Spleen (tissue), 11 donors: ENCODE measurements around the gene TMEM128. TPM values are rescaled to one million over a fixed set of nuclear protein-coding genes. Genes with fewer than 3 reads are reported as not detected.
A peak's percentile ranks its signal among the peaks of the same experiment; 100 is the strongest.
"Not testable (repeated sequence)": the region's sequence is repeated elsewhere in the genome, so short reads cannot be mapped to it uniquely, and the experiment has no call there.

Experiments used
- DNase-seq: peaks from one replicate; pipeline ENCODE4 v3.0.0-alpha.2; 2020
- H3K27ac ChIP-seq, 8 donors: fragments of 200-600 bp; sonication (generic) in 7 of 8; 1 replicate in 4 of 8; 2 replicates in 4 of 8; pipeline versions ENCODE4 v1.5.0 to v1.8.0; 2016 to 2021; ENCODE audit warnings: inconsistent platforms in 4 of 8, mild to moderate bottlenecking in 4 of 8, moderate library complexity in 1 of 8
- H3K27me3 ChIP-seq, 7 donors: fragments of 200-600 bp; sonication (generic) in 6 of 7; replicated peaks in 1 of 7; 1 replicate in 4 of 7; 2 replicates in 3 of 7; pipeline versions ENCODE4 v1.5.0 to v1.8.0; 2016 to 2021; ENCODE audit warnings: inconsistent platforms in 3 of 7, mild to moderate bottlenecking in 1 of 7
- H3K36me3 ChIP-seq, 6 donors: fragments of 200-600 bp; sonication (generic) in 5 of 6; 1 replicate in 4 of 6; 2 replicates in 2 of 6; pipeline versions ENCODE4 v1.5.0 to v1.8.0; 2016 to 2021; ENCODE audit warnings: inconsistent platforms in 2 of 6
- H3K4me1 ChIP-seq, 6 donors: fragments of 200-600 bp; sonication (generic) in 5 of 6; 1 replicate in 3 of 6; 2 replicates in 3 of 6; pipeline versions ENCODE4 v1.5.0 to v1.8.0; 2016 to 2021; ENCODE audit warnings: inconsistent platforms in 3 of 6
- H3K4me3 ChIP-seq, 8 donors: fragments of 200-600 bp; sonication (generic) in 7 of 8; 1 replicate in 4 of 8; 2 replicates in 4 of 8; pipeline versions ENCODE4 v1.5.0 to v1.8.0; 2016 to 2021; ENCODE audit warnings: inconsistent platforms in 4 of 8, mild to moderate bottlenecking in 4 of 8, moderate library complexity in 2 of 8
- H3K9me3 ChIP-seq, 8 donors: fragments of 200-600 bp; sonication (generic) in 7 of 8; 1 replicate in 4 of 8; 2 replicates in 4 of 8; pipeline versions ENCODE4 v1.5.0 to v1.8.0; 2016 to 2021; ENCODE audit warnings: inconsistent platforms in 4 of 8
- CTCF ChIP-seq, 11 experiments: fragments of 200-600 bp in 7 of 11; fragments of 450-650 bp in 4 of 11; sonication (generic) in 4 of 11; IDR thresholded peaks in 8 of 11; conservative IDR thresholded peaks in 3 of 11; 1 replicate in 7 of 11; 2 replicates in 4 of 11; pipeline versions ENCODE4 v1.4.0 to v1.8.0; 2016 to 2021; ENCODE audit warnings: antibody characterized with exemption in 11 of 11, inconsistent platforms in 4 of 11, mild to moderate bottlenecking in 1 of 11
- POLR2A ChIP-seq, 3 donors: fragments of 450-650 bp; IDR thresholded peaks; one replicate each; pipeline ENCODE4 v1.5.1; 2017; ENCODE audit warnings: antibody characterized with exemption in 3 of 3, mild to moderate bottlenecking in 1 of 3
- POLR2AphosphoS5 ChIP-seq, 3 donors: sonication (generic); formaldehyde crosslinking; IDR thresholded peaks; one replicate each; pipeline ENCODE4 v1.5.1; 2017; ENCODE audit warnings: antibody characterized with exemption in 3 of 3
- WGBS, 5 donors: extraction: QIAGEN DNeasy Blood & Tissue Kit in 3 of 5; methylation state at CpG; one replicate each; pipeline versions ENCODE4 v1.1.5 to v1.1.7; 2013 to 2018; 5-methylcytosine and 5-hydroxymethylcytosine counted together
- intact Hi-C: fragments of 100-400 bp; cut with DNase I; formaldehyde crosslinking; loops from one replicate; pipeline ENCODE4 v1.15.0; 2023; ENCODE audit warnings: low total_unique reads
- polyA plus RNA-seq, 3 donors: library from polyadenylated mRNA; stranded (reverse); fragments of 200-250 nt; gene quantifications; one replicate each; pipeline ENCODE4 v1.2.1, GENCODE V29; 2013
- total RNA-seq, 7 donors: library from RNA; depleted of rRNA in 3 of 7; stranded (reverse); fragments of >200 nt in 3 of 7; fragmentation: NEBNext Ultra II Directional in 4 of 7; extraction: Animal tissue kit (Norgen Biotek cat#: 25700) in 4 of 7; gene quantifications; one replicate each; pipeline versions ENCODE4 v1.1.0 to v1.2.1, GENCODE V29; 2016 to 2021
- donor health status: healthy with polysubstance abuse.
- donor health status: DM: no; HTN: no; CAD: no; lungs with moderate emphysema.
- donor health status: DM: no; HTN: no; CAD: no.
- donor health status: Bipolar disorder and iron deficiency.
- donor health status: healthy.
- donor health status: DM: no; HTN: no; CAD: no.
- donor health status: DM: yes; HTN: yes; CAD: no.

Gene TMEM128
- total and polyA plus RNA-seq, 10 donors: 16.3 to 25.6 (median 21.6) TPM

GRCh38 chr4:4256799-4257198 lies 8.8 kb upstream of the TMEM128 start:
- H3K4me1 ChIP-seq: peaks cover 0 to 5% (median 1%) of the 10 kb centered on the region in 6 donors
- WGBS, 5 donors: 69 to 75% (median 72%) methylated on average over 9 to 10 of the region's 10 CpGs
- no peak overlapping the region for H3K4me3 ChIP-seq
- intact Hi-C loops: loop anchor here (5.0 kb wide), 1 partner anchor 81 kb away; no protein-coding TSS in a partner anchor
- H3K27me3 ChIP-seq: peaks cover 0 to 13% (median 0%) of the 10 kb centered on the region in 7 donors
- no peak for DNase-seq
- no peaks in the 10 kb centered on the region for H3K9me3 ChIP-seq
- no peak overlapping the region for H3K27ac ChIP-seq
- H3K36me3 ChIP-seq: no peaks in the 10 kb centered on the region
- TF ChIP-seq POLR2A (IDR thresholded peaks at IDR 0.05): no peak
- TF ChIP-seq POLR2AphosphoS5 (IDR thresholded peaks at IDR 0.05): no peak
- TF ChIP-seq CTCF (IDR thresholded peaks at IDR 0.05 in 8 of 11, conservative IDR thresholded peaks at IDR 0.05 in 3 of 11): no peak

GRCh38 chr4:4254666-4255065 lies 6.6 kb upstream of the TMEM128 start:
- no peaks in the 10 kb centered on the region for H3K9me3 ChIP-seq
- no peak overlapping the region for H3K4me3 ChIP-seq
- WGBS, 5 donors: 85 to 92% (median 86%) methylated on average over 6 of the region's 6 CpGs
- intact Hi-C loops: loop anchor here (5.0 kb wide), 1 partner anchor 83 kb away; no protein-coding TSS in a partner anchor
- DNase-seq: no peak
- no peak overlapping the region for H3K27ac ChIP-seq
- H3K4me1 ChIP-seq: peaks cover 0 to 5% (median 1%) of the 10 kb centered on the region in 6 donors
- H3K27me3 ChIP-seq: peaks cover 0 to 13% (median 0%) of the 10 kb centered on the region in 7 donors
- no peak for TF ChIP-seq POLR2AphosphoS5 (IDR thresholded peaks at IDR 0.05)
- no peak for TF ChIP-seq POLR2A (IDR thresholded peaks at IDR 0.05)
- no peak for TF ChIP-seq CTCF (IDR thresholded peaks at IDR 0.05 in 8 of 11, conservative IDR thresholded peaks at IDR 0.05 in 3 of 11)
- no peaks in the 10 kb centered on the region for H3K36me3 ChIP-seq

GRCh38 chr4:4254199-4254598 lies 6.2 kb upstream of the TMEM128 start:
- intact Hi-C loops: no loop called here
- WGBS, 5 donors: 84 to 88% (median 87%) methylated on average over 11 of the region's 11 CpGs
- Histone ChIP-seq H3K9me3 (no peaks in the 10 kb centered on the region), H3K27me3 (peaks cover 0 to 13% (median 0%) of the 10 kb centered on the region in 7 donors), H3K36me3 (no peaks in the 10 kb centered on the region), H3K4me3 (no peak overlapping the region), H3K27ac (no peak overlapping the region), H3K4me1 (peaks cover 0 to 7% (median 2%) of the 10 kb centered on the region in 6 donors)
- no peak for TF ChIP-seq CTCF (IDR thresholded peaks at IDR 0.05 in 8 of 11, conservative IDR thresholded peaks at IDR 0.05 in 3 of 11)
- no peak for TF ChIP-seq POLR2AphosphoS5 (IDR thresholded peaks at IDR 0.05)
- TF ChIP-seq POLR2A (IDR thresholded peaks at IDR 0.05): no peak
- no peak for DNase-seq

GRCh38 chr4:4249866-4250265 lies 1.8 kb upstream of the TMEM128 start:
- Histone ChIP-seq H3K36me3 (peaks cover 0 to 13% (median 8%) of the 10 kb centered on the region in 6 donors), H3K27ac (no peak overlapping the region), H3K4me1 (peaks cover 20 to 44% (median 29%) of the 10 kb centered on the region in 6 donors), H3K9me3 (no peaks in the 10 kb centered on the region), H3K4me3 (no peak overlapping the region), H3K27me3 (peaks cover 0 to 13% (median 0%) of the 10 kb centered on the region in 7 donors)
- TF ChIP-seq POLR2A (IDR thresholded peaks at IDR 0.05) (no peak), CTCF (IDR thresholded peaks at IDR 0.05 in 8 of 11, conservative IDR thresholded peaks at IDR 0.05 in 3 of 11) (no peak), POLR2AphosphoS5 (IDR thresholded peaks at IDR 0.05) (no peak)
- intact Hi-C loops: no loop called here
- WGBS, 5 donors: 87 to 97% (median 92%) methylated on average over 8 of the region's 8 CpGs
- DNase-seq: no peak

- peak; percentile 73 for DNase-seq
- Histone ChIP-seq H3K36me3 (peaks cover 0 to 18% (median 13%) of the 10 kb centered on the region in 6 donors), H3K27ac (peak overlapping the region in 4 of 8 donors; percentile 93 to 96 (median 94)), H3K4me1 (peaks cover 20 to 46% (median 29%) of the 10 kb centered on the region in 6 donors)
- intact Hi-C loops, H3K9me3 ChIP-seq, H3K27me3 ChIP-seq, H3K4me3 ChIP-seq: not testable (repeated sequence)
- 92 to 98% (median 97%) methylated on average over 15 of the region's 15 CpGs for WGBS, 5 donors
Observed at GRCh38 chr4:4249342-4249741, 1.3 kb upstream of the TMEM128 start.
